ENCODE data around the gene CLIC6. TPM values are rescaled to one million over a fixed set of nuclear protein-coding genes. Genes with fewer than 3 reads are reported as not detected.
A peak's percentile ranks its signal among the peaks of the same experiment; 100 is the strongest.

CLIC6 gene
- total and polyA plus RNA-seq, 9 of the 15 experiments (the other 6 are each of a cell fraction or from before 2014, with no cell fraction given) = not detected

GRCh38 chr21:34744801-34745200 lies 76.0 kb downstream of the CLIC6 start (continued):
- TF ChIP-seq, protein P1, sequence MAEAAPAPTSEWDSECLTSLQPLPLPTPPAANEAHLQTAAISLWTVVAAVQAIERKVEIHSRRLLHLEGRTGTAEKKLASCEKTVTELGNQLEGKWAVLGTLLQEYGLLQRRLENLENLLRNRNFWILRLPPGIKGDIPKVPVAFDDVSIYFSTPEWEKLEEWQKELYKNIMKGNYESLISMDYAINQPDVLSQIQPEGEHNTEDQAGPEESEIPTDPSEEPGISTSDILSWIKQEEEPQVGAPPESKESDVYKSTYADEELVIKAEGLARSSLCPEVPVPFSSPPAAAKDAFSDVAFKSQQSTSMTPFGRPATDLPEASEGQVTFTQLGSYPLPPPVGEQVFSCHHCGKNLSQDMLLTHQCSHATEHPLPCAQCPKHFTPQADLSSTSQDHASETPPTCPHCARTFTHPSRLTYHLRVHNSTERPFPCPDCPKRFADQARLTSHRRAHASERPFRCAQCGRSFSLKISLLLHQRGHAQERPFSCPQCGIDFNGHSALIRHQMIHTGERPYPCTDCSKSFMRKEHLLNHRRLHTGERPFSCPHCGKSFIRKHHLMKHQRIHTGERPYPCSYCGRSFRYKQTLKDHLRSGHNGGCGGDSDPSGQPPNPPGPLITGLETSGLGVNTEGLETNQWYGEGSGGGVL (CRISPR knock-in tag; IDR thresholded peaks at IDR 0.05) = no peak

DNA sequence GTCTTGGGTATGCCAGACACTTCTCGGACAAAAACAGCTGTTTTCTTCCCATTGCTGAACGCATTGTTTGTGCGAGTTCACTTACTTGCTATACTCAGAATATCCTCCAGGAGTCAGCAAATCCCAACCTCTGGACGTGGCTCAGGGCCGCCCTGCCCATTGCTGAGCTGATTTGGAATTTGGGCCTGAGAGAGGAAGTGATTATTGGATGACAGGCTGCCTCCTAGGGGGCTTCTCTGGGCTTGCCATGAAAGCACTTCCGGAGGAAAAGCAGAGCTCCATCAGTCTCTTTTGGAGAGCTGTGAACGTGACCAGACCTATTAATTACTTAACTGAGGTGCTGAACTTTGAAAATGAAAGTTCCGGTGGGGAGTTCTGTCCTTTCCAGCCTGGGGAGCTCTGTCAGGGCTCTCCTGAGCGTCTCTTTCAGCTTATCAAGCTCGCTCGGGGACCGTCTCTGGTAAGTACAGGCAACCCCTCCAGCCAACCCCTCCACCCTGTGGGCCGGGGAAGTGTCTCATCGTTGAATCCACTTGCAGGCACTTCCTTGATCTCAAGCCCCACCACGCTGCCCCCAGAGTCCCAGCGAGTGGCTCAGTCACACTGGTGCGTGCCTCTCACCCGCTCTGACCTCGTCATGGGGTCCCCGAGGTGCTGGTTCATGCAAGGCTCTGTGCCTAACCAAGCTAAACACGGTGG lies 76.9 kb downstream of the CLIC6 start:
- Histone ChIP-seq H3K9me3 (replicated peaks; ENCODE audit: control insufficient read depth, insufficient read depth, low read depth, low read length) (no peaks in the 10 kb centered on the region), H3K4me1 (replicated peaks in 1 of 2; ENCODE audit: control insufficient read depth in 2 of 2, insufficient read depth in 2 of 2, low read length in 2 of 2) (peaks cover 4 to 6% of the 10 kb centered on the region in 2 experiments; a peak in 3 of 5 replicates), H3K4me2 (ENCODE audit: insufficient read depth, low read length) (peak overlapping the region; percentile 9; the same call in 1 of the 2 replicates), H3K79me2 (ENCODE audit: control insufficient read depth, insufficient read depth, low read length) (no peaks in the 10 kb centered on the region), H3K27ac (ENCODE audit: extremely low read depth, low read depth, low read length) (no peak overlapping the region), H3K9me1 (ENCODE audit: control insufficient read depth, insufficient read depth, low read length) (no peaks in the 10 kb centered on the region), H2AFZ (ENCODE audit: low read depth, low read length) (peak overlapping the region; percentile 66), H4K20me1 (replicated peaks; ENCODE audit: control insufficient read depth, insufficient read depth, low read length) (no peaks in the 10 kb centered on the region), H3K9ac (ENCODE audit: insufficient read depth in 1 of 2, low read depth in 2 of 2, low read length in 2 of 2) (peak overlapping the region in 1 of 2 experiments; percentile 24; a peak in 1 of 4 replicates), H3K4me3 (no peak overlapping the region), H3K27me3 (ENCODE audit: control insufficient read depth in 2 of 2, insufficient read depth in 2 of 2, low read length in 2 of 2) (peaks cover 9 to 36% of the 10 kb centered on the region in 2 experiments), H3K36me3 (ENCODE audit: control insufficient read depth, insufficient read depth, low read length) (no peaks in the 10 kb centered on the region)
- WGBS (ENCODE audit: insufficient coverage, low coverage, missing lambda C conversion rate) = 34% methylated on average over 21 of the region's 21 CpGs
- BruUV-seq (replicated peaks) = no TSS peak
- POLR2A ChIA-PET = interaction anchor here (0.6 to 1.2 kb wide), 10 partner anchors 10 to 1282 kb away, joined by 3 to 5 read pairs (median 3); no protein-coding TSS in a partner anchor
- CTCF ChIA-PET (ENCODE audit: low intra/inter-chr PET ratio) = interaction anchor here (0.6 to 3.0 kb wide), 5 partner anchors 566 to 1282 kb away, joined by 3 to 14 read pairs (median 8); no protein-coding TSS in a partner anchor
- FAIRE-seq (peak; percentile 99), ATAC-seq (peak; percentile 99), DNase-seq (ENCODE audit: extremely low read depth in 1 of 4, low spot score in 3 of 4) (peak; percentile 78 to 89 (median 86))
- in situ Hi-C loops (cut with MboI) = loop anchor here (10.0 kb wide), 2 partner anchors 659 to 1099 kb away; no protein-coding TSS in a partner anchor
- intact Hi-C loops (cut with micrococcal nuclease) = loop anchor here (1.0 to 10.0 kb wide), 9 partner anchors 53 to 1283 kb away; no protein-coding TSS in a partner anchor
- TF ChIP-seq, protein P2, sequence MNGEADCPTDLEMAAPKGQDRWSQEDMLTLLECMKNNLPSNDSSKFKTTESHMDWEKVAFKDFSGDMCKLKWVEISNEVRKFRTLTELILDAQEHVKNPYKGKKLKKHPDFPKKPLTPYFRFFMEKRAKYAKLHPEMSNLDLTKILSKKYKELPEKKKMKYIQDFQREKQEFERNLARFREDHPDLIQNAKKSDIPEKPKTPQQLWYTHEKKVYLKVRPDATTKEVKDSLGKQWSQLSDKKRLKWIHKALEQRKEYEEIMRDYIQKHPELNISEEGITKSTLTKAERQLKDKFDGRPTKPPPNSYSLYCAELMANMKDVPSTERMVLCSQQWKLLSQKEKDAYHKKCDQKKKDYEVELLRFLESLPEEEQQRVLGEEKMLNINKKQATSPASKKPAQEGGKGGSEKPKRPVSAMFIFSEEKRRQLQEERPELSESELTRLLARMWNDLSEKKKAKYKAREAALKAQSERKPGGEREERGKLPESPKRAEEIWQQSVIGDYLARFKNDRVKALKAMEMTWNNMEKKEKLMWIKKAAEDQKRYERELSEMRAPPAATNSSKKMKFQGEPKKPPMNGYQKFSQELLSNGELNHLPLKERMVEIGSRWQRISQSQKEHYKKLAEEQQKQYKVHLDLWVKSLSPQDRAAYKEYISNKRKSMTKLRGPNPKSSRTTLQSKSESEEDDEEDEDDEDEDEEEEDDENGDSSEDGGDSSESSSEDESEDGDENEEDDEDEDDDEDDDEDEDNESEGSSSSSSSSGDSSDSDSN (IDR thresholded peaks at IDR 0.05; ENCODE audit: borderline replicate concordance in 1 of 2, low read depth in 2 of 2, low read length in 2 of 2) = 0 out of 4 replicates have a peak, but pooled peaks of 1 of the 2 experiments have one; percentile 28
- TF ChIP-seq NR2C1 (IDR thresholded peaks at IDR 0.05) (peak; percentile 87), NR2C1 (tag; IDR thresholded peaks at IDR 0.05) (peak; percentile 93), LCOR (CRISPR knock-in tag; IDR thresholded peaks at IDR 0.05) (peak; percentile 98), ZNF311 (CRISPR knock-in tag; IDR thresholded peaks at IDR 0.05) (no peak), SRSF7 (optimal IDR thresholded peaks at IDR 0.05; ENCODE audit: low read depth, low read length) (no peak), ETV5 (CRISPR knock-in tag; IDR thresholded peaks at IDR 0.05; ENCODE audit: low read depth) (peak; percentile 96), STAG1 (CRISPR knock-in tag; IDR thresholded peaks at IDR 0.05; ENCODE audit: borderline replicate concordance) (peak; percentile 100)
- TF ChIP-seq, protein P3, sequence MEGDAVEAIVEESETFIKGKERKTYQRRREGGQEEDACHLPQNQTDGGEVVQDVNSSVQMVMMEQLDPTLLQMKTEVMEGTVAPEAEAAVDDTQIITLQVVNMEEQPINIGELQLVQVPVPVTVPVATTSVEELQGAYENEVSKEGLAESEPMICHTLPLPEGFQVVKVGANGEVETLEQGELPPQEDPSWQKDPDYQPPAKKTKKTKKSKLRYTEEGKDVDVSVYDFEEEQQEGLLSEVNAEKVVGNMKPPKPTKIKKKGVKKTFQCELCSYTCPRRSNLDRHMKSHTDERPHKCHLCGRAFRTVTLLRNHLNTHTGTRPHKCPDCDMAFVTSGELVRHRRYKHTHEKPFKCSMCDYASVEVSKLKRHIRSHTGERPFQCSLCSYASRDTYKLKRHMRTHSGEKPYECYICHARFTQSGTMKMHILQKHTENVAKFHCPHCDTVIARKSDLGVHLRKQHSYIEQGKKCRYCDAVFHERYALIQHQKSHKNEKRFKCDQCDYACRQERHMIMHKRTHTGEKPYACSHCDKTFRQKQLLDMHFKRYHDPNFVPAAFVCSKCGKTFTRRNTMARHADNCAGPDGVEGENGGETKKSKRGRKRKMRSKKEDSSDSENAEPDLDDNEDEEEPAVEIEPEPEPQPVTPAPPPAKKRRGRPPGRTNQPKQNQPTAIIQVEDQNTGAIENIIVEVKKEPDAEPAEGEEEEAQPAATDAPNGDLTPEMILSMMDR (IDR thresholded peaks at IDR 0.05 in 2 of 3, conservative IDR thresholded peaks at IDR 0.05 in 1 of 3; ENCODE audit: insufficient read depth in 2 of 3, low read depth in 1 of 3, low read length in 3 of 3) = peak; percentile 98 to 99 (median 98)
- TF ChIP-seq, protein P4, sequence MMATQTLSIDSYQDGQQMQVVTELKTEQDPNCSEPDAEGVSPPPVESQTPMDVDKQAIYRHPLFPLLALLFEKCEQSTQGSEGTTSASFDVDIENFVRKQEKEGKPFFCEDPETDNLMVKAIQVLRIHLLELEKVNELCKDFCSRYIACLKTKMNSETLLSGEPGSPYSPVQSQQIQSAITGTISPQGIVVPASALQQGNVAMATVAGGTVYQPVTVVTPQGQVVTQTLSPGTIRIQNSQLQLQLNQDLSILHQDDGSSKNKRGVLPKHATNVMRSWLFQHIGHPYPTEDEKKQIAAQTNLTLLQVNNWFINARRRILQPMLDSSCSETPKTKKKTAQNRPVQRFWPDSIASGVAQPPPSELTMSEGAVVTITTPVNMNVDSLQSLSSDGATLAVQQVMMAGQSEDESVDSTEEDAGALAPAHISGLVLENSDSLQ (IDR thresholded peaks at IDR 0.05) = peak; percentile 45
